Suprapubic skin (tissue), 4 donors: Measurements from ENCODE around the gene PCGF3.

ENCODE experiments used
- CTCF ChIP-seq, 2 donors: fragments of 200-600 bp in 1 of 2; fragments of 450-650 bp in 1 of 2; sonication (generic) in 1 of 2; IDR thresholded peaks; one replicate each; pipeline ENCODE4 v1.5.1; 2016 to 2019; ENCODE audit warnings: antibody characterized with exemption in 2 of 2, mild to moderate bottlenecking in 1 of 2, moderate library complexity in 1 of 2
- EP300 ChIP-seq: sonication (generic); formaldehyde crosslinking; IDR thresholded peaks from one replicate; pipeline ENCODE4 v1.6.1; 2017; ENCODE audit warnings: antibody characterized with exemption
- POLR2A ChIP-seq, 2 donors: fragments of 450-650 bp; IDR thresholded peaks; one replicate each; pipeline ENCODE4 v1.6.1; 2017; ENCODE audit warnings: antibody characterized with exemption in 2 of 2, mild to moderate bottlenecking in 2 of 2, moderate library complexity in 2 of 2
- POLR2AphosphoS5 ChIP-seq, 3 donors: sonication (generic); formaldehyde crosslinking; IDR thresholded peaks; one replicate each; pipeline ENCODE4 v1.6.1; 2017; ENCODE audit warnings: antibody characterized with exemption in 3 of 3

- TF ChIP-seq CTCF (IDR thresholded peaks at IDR 0.05) (no peak), POLR2A (IDR thresholded peaks at IDR 0.05) (no peak), POLR2AphosphoS5 (IDR thresholded peaks at IDR 0.05) (no peak), EP300 (no peak)
These were observed 82.5 kb downstream of the PCGF3 start for GRCh38 chr4:788006-788635.
